Uterus (tissue), 2 donors: ENCODE measurements around the gene SAXO1.

Experiments used
- CTCF ChIP-seq, 4 experiments: fragments of 200-600 bp in 2 of 4; fragments of 450-650 bp in 2 of 4; sonication (generic) in 2 of 4; IDR thresholded peaks; one replicate each; pipeline ENCODE4 v1.5.1; 2016 to 2019; ENCODE audit warnings: antibody characterized with exemption in 4 of 4, mild to moderate bottlenecking in 2 of 4, moderate library complexity in 1 of 4
- POLR2A ChIP-seq, 2 donors: fragments of 450-650 bp; IDR thresholded peaks; one replicate each; pipeline ENCODE4 v1.6.1; 2016; ENCODE audit warnings: antibody characterized with exemption in 2 of 2, mild to moderate bottlenecking in 1 of 2, moderate library complexity in 1 of 2

GRCh38 chr9:18890372-18890771 lies 142.6 kb downstream of the SAXO1 start:
- no peak for TF ChIP-seq CTCF (IDR thresholded peaks at IDR 0.05)
- TF ChIP-seq POLR2A (IDR thresholded peaks at IDR 0.05) = no peak
